RCC 7860 (cell line): Measurements from ENCODE around the gene CUL9.

Experiments
- DNase-seq: peaks from one replicate; pipeline ENCODE4 v3.0.0-alpha.2; 2015; ENCODE audit warnings: low spot score
- FAIRE-seq: peaks from 2 replicates; lab custom pipeline; 2012; peaks lifted over from hg19 to GRCh38; lab: Jason Lieb, UNC

Gene CUL9

DNA sequence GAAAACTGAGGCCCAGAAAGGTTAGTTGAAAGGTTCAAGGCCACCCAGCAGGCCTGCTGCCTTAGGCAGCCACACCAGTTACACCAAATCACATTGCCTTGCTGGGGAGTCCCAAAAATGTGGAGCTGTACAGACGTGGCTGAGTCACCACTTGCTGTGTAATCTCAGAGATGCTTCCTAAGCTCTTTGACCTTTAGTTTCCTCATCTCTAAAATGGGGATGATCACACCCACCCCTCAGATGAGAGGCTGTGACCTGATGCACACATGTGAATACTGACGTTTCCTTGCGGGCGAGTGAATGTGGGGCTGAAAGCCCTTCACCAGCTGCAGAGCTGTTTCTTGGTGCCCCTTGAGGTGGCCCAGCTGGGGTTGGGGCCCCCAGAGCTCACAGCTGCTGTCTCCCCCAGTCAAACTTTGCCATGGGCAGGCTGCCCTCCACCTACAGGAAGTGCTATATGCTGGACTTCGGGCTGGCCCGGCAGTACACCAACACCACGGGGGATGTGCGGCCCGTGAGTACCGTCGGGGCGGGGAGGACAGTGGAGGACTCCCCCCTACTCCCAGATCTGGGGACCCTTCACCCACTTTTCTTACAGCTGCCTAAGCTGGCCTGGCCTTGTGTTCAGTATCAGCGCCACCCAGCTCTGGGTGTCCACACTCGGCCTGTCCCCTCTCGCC, 72.3 kb downstream of the CUL9 start:
- DNase-seq: no peak
- no peak for FAIRE-seq

DNA sequence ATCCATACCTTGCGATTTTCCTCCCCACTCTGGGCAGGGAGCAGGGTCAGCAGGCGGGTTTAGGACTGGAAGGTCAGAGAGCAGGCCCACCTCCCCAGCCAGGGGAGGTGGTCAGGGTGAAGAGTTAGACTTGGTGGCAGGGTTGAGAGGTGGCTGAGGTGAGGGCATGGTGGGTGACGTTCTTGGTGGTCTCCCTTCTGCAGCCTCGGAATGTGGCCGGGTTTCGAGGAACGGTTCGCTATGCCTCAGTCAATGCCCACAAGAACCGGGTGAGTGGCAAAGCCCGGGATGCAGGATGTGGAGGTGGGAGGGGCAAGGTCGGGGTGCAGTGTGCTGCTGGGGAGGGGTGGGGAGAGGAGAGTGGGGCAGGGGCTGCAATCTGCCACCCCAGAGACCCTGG, 72.8 kb downstream of the CUL9 start:
- FAIRE-seq (no peak), DNase-seq (no peak)

DNA sequence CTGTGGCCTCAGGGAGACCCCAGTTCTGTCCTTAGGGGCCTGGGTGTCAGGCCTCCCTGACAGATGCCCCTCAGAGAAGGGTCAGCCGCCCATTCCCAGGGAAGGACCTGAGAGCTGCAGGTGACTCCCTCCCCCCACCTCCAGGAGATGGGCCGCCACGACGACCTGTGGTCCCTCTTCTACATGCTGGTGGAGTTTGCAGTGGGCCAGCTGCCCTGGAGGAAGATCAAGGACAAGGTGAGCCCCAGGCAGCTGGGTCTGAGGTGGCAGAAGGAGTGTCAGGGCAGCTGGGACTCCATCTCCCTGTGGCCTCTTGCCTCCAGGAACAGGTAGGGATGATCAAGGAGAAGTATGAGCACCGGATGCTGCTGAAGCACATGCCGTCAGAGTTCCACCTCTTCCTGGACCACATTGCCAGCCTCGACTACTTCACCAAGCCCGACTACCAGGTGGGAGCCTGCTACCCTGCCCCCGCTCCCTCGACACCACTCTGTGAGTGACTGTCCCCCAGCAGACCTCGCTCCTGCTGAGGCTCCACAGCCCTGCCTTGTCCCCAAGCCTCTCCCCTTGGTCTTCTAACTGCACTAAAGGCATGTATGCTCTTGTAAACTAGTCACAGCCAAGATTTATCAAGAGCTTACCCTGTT, 73.5 kb downstream of the CUL9 start:
- DNase-seq (no peak), FAIRE-seq (no peak)

DNA sequence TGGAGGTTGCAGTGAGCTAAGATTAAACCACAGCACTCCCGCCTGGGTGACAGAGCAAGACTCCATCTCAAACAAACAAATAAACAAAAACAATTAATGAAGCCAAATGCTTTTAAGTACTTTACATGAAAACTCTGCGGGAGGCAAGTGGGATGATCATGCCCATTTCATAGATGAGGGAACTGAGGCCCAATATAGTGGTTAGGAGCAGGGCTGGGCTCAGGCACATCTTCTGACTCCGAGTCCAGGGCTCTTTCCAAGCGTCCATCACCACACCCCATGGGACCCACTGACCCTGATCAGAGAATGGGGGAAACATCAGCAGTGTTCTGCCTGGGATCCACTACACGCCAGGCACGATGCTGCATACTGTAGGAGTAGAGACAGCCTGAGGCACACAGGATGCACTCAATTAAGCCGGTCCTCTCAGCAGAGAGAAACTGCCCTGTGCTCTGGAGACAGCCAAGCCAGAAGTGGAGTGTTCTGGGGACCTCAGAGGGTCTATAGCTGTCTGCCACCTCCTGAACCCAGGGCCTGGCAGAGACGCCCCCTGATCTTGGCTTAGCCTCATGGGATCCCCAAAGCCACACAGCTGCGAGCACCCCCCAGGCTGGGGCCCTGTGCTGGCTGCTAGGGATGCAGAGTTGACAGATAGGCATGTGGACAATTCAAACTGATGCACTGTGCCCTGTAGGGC, 74.8 kb downstream of the CUL9 start:
- no peak for FAIRE-seq
- DNase-seq: no peak

DNA sequence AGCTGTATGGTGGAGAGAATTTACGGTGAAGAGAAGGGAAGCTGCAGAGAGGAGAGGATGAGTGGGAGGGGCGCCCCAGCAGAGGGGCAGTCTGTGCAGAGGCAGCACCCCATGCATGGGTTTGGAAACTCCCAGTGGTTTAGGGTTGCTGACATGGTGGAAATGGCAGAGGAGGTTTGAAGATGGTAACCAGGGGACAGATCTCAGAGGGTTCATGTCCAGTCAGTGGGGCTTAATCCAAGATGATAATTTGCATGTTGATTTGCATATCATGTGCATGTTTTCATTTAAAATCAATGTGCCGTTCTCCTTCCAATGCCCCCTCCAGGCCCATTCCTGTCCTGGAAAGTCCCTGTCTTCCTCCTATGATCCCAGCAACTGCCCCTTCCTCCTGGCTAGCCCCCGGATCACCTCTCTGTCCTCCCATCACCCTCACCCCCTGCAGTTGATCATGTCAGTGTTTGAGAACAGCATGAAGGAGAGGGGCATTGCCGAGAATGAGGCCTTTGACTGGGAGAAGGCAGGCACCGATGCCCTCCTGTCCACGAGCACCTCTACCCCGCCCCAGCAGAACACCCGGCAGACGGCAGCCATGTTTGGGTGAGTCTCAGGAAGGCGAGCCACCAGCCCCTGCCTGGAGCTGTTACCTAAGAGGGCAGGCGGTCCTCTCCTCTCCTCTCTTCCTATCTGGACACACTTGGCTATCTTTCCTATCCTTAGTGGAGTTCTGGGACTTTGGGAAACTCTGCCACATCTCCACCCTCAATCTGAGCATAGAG, 75.6 kb downstream of the CUL9 start:
- DNase-seq (no peak), FAIRE-seq (no peak)

DNA sequence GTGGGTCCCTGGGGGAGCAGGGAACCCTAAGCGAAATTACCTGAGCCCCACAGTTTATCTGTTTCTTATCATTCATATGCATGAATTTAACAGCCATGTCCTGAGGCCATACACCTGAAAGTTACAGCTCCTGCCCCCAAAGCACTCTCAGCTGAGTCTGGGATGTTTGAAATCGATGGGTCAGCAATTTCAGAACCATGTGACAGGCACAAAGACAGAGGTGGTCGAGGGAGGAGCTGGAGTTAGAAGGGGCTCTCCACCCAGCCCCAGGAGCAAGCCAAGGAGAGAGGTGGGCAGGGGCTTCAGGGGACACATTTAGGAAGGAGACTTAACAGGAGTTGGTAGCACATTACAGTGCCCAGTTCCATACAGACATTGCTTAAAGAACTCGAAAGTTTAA, 76.2 kb downstream of the CUL9 start:
- no peak for DNase-seq
- FAIRE-seq: no peak

DNA sequence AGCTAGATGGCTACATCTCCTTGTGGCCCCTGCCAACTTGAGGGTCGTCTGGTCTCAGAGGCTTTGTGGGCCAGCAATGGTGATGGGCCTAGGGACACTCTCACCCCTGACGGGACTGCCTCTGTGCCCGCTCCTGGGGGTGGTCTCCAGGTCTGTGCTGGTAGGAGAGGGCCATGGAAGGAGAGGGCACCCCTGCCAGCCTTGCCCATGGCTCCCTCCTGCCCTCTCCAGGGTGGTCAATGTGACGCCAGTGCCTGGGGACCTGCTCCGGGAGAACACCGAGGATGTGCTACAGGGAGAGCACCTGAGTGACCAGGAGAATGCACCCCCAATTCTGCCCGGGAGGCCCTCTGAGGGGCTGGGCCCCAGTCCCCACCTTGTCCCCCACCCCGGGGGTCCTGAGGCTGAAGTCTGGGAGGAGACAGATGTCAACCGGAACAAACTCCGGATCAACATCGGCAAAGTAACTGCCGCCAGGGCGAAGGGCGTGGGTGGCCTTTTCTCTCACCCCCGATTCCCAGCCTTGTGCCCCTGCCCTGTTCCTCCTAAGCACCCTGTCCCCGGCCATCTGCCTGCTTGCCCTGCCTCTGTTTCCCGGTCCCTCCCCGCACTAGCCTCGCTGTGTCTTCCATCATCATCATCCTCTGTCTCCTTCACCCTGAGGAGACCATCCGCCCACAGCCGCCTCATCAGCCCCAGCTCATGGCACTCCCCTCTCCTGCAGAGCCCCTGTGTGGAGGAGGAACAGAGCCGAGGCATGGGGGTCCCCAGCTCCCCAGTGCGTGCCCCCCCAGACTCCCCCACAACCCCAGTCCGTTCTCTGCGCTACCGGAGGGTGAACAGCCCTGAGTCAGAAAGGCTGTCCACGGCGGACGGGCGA, 77.1 kb downstream of the CUL9 start:
- FAIRE-seq: no peak
- no peak for DNase-seq

DNA sequence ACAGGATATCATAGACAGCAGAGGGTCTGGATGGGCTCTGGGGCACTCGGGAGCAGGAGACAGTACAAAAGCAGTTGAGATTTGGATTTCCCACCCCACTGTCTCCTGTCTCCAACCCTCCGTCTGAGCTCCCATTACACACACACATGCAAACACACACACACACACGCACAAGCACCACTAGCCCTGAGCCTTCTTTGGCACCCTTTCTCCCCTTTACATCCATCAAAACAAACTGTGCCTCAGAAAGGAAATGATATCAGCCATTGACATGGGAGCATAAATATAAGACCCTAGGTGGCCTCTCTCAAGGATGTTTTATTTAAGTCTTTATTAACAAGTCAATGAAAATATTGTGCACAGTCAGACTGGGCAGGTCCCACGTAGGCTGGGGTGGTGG, 78.8 kb downstream of the CUL9 start:
- FAIRE-seq: no peak
- DNase-seq: no peak

DNA sequence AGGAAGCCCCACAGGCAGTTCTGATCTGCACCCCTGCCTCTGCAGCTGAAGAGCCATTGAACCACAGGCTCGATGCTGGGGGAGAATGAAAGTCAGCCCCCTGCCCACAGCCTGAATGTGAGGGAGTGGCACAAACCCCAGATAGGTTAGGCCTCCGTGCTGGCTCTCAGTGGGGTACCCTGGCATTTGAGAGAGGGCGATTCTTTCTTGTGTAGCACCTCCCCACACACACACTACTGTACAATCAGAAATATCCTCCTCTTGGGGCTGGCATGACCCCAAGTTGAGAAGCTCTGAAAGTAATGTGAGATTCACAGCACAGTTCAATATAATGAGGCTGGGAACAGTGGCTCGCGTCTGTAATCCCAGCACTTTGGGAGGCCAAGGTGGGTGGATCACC, 79.2 kb downstream of the CUL9 start:
- DNase-seq: no peak
- no peak for FAIRE-seq

DNA sequence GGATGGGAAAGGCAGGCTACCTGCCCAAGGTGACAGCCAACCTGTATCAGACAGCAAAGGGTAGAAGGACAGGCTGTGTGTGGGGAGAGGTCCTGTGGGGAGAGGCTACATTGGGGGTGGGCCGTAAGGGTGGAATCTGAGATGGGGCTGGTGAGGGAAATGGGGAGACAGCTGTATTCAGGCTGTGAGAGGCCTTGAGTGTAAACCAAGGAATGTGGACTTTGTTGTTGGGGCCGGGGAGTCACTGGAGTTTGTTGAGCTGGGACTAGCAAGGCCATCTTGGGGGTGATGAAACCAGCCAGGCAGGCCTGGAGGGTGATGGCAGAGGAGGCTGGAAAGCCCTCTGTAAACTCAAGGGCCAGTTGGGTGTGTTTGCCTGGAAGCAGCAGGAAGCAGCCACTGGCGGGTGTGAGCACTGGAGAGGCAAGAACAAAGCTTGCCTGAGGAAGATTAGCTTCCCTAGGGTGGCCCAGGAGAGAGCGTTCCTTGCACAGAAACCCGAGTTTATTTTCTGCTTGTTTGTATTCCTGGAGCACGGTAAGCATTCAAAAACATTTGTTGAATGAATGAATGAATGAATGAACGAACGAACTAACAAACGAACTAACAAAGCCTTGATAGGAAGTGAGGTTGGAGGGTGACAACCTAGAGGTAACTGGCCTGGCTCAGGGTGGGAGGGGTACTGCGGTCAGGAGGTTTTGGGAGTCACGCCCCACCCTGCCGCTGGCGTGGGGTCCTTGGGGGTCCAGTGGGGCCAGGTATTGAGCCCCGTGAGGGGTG, 80.2 kb downstream of the CUL9 start:
- no peak for DNase-seq
- no peak for FAIRE-seq

DNA sequence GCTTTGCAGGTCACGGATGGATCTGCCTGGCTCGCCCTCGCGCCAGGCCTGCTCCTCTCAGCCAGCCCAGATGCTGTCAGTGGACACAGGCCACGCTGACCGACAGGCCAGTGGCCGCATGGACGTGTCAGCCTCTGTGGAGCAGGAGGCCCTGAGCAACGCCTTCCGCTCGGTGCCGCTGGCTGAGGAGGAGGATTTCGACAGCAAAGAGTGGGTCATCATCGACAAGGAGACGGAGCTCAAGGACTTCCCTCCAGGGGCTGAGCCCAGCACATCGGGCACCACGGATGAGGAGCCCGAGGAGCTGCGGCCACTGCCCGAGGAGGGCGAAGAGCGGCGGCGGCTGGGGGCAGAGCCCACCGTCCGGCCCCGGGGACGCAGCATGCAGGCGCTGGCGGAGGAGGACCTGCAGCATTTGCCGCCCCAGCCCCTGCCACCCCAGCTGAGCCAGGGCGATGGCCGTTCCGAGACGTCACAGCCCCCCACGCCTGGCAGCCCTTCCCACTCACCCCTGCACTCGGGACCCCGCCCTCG, 80.9 kb downstream of the CUL9 start:
- FAIRE-seq: no peak

DNA sequence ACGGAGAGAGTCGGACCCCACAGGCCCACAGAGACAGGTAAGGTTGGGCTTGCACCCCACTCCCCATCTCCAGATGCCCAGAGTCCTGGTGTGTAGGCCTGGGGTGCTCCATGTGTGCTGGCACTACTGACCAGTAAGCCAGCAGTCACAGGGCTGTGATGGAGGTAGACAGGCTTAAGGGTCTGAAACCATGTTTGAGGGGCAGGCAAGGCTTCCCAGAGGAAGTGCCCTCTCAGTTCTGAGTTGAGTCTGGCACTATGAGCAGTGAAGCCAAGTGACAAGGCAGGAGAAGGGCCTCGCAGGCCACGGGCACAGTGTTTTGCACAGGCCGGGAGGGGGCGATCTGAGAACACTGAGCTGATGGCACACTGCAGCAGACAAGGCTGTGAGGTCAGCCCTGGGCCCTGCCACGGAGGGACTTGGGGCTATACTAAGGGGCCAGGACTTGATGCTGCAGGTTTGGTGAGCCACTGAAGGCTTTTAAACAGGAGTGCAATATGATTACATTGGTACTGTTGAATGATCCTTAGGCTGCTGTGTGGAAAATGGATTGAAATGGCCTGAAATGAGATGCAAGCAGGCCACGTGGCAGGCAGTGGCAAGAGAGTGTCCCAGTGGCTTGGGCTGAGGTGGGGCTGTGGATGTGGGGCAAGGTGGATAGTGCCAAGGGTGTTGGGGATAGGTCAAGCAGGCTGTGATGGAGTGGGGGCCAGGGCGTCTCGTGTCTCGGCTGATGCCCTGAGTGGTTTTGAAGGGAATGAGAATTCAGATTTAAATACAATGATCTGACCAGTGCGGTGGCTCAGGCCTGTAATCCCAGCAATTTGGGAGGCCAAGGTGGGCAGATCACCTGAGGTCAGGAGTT, 81.5 kb downstream of the CUL9 start:
- DNase-seq: peak; percentile 45

More for the DNA sequence above, 80.9 kb downstream of the CUL9 start:
- DNase-seq: no peak

DNA sequence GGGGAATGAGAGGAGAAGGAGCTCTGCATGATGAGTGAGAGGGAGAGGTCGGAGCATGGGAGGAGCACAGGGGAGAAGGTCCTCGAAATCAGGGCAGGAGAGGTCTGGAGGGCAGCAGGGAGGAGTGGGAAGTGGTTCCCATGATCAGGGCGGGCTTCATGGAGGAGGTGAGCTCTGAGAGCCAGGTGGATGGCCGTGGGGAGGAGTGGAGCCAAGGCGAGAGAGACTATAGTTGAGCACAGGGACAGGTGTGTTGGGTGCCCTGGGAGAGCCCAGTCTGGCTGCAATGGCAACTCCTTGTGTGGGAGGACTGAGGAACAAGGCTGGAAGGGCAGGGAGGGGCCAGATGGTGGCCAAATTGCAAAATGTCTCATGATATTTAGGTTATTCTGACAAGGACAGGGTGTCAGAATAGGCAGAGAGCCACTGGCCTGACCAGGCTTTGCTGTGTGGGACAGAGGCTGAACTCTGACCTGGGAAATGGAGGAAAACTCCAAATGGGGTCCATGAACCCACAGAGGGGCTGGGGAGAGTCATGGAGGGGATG, 82.7 kb downstream of the CUL9 start:
- DNase-seq (no peak), FAIRE-seq (no peak)

More for the DNA sequence above, 81.5 kb downstream of the CUL9 start:
- no peak for FAIRE-seq

DNA sequence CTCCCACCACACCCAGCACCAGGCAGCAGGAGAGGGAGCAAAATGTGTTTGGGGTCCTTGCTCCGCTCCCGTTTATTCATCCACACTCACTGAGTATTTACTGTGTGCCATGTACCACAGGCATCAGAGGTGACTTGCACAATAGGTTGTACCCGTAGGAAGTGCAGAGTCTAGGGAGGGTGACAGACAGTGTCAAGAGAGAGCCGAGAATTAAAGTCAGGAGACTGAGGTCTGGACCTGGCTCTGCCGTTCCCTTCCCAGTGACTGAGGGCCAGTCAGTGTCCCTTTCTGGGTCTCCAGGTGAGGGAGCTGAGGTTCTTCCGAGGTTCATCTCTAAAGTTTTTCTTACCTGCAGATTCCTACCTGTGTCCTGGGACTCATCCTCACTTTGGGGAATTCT, 83.6 kb downstream of the CUL9 start:
- FAIRE-seq: no peak
- DNase-seq: no peak

DNA sequence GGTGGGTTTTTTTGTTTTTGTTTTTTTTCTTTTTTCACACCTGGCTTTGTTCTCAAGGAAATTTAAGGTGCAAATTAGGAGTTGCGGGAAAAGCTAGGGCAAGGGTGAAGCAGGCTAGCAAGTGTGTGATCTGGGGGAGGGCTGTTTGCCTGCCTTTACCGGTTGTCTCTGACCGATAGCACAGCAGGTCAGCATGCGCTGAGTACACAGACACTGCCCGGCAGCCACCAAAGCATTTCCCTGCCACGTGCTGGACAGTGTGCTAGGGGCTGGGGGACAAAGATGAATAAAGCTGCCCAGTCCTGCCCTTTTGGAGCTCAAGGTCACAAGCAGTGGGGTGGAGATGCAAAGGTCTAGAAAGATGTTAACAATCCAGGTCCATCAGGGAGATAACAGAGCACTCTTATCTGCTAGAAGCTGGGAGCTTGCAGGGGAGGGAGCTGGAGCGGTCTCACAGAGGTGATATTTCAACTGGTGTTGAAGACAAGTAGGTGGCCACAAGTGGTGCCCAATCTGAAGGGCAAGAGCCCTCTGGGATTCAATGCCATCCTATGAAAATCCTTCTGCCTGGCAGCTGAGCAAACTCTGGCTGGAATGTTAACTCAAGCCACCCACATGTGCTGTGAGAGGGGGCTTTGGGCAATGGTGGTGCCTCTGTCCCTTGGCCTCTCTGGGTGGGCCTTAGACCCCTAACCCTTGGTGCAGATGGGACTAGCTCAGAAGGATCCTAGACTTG, 85.8 kb downstream of the CUL9 start:
- DNase-seq (no peak), FAIRE-seq (no peak)

DNA sequence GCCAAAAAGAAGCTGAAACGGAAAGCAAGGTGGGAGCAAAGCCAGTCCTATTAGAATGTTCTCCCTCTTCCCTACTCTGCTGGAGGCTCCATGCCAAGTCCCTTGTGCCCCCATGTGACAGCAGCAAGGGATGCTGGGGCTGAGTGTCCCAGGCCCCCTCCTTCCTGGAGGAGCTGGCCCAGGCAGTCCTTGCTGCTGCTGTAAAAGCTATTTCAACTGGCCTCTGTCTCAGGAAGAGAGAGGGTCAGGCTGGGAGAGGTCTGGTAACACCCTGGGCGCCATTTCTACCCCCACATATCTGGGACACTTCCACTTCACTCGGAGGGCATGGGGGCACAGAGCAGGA, 86.3 kb downstream of the CUL9 start:
- FAIRE-seq: no peak

DNA sequence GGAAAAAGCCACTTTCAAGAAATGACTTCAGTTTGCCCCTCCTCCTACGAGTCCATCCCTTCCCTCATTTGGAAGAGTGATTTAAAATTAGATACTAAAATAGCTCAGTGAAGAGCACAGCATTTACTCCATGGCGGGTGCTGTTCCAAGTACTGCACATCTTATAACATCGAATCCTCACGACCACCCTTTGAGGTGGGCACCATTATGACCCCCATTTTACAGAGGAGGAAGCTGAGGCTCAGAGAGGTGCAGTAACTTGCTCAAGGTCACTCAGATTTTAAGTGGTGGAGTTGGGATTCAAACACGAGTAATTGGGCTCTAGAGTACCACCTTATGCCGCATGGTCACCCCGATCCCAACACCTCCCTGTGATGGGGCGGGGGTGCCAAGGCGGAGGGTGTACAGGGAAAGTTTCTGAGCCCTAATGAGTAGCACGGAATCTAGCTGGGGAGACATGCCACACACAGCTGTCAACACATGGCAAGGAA, 86.8 kb downstream of the CUL9 start:
- FAIRE-seq (no peak), DNase-seq (no peak)

More for the DNA sequence above, 86.3 kb downstream of the CUL9 start:
- DNase-seq: no peak
